PC-9 (cell line): ENCODE data around the gene ITPKB. TPM values are rescaled to one million over a fixed set of nuclear protein-coding genes. Genes with fewer than 3 reads are reported as not detected.
A peak's percentile ranks its signal among the peaks of the same experiment; 100 is the strongest.

ENCODE experiments used
- BruUV-seq: library from RNA; stranded (reverse); fragments of 400-500 nt; replicated peaks from 2 replicates; lab custom pipeline; 2021; lab: Mats Ljungman, UMichigan
- CTCF ChIA-PET: fragments of 300-600 bp; sonication (Branson Sonifier 250); formaldehyde crosslinking; loops from one replicate; lab custom pipeline; 2022; ENCODE audit warnings: antibody characterized with exemption; lab: Charles Lee
- POLR2A ChIA-PET: fragments of 300-600 bp; sonication (Branson Sonifier 250); formaldehyde crosslinking; loops from one replicate; lab custom pipeline; 2022; ENCODE audit warnings: antibody characterized with exemption; ENCODE audit not compliant: unreplicated experiment; lab: Charles Lee
- DNase-seq, 2 experiments: peaks; one replicate each; pipeline versions ENCODE4 v3.0.0 to v3.0.0-alpha.2; 2015 to 2022; ENCODE audit warnings: mixed read lengths in 1 of 2
- H2AFZ ChIP-seq: fragments of 200-600 bp; sonication (generic); 2 replicates; pipeline ENCODE4 v1.8.1; 2017; ENCODE audit warnings: antibody characterized with exemption
- H3F3A ChIP-seq: fragments of 200-600 bp; sonication (generic); 2 replicates; pipeline ENCODE4 v1.8.1; 2017; ENCODE audit warnings: antibody characterized with exemption, mild to moderate bottlenecking, low read depth; ENCODE audit not compliant: insufficient read depth
- H3K27ac ChIP-seq: fragments of 200-600 bp; sonication (generic); 2 replicates; pipeline ENCODE4 v1.6.1; 2016; ENCODE audit warnings: mixed run types
- H3K27me3 ChIP-seq: fragments of 200-600 bp; sonication (generic); 2 replicates; pipeline ENCODE4 v1.6.1; 2016; ENCODE audit warnings: low read depth, mixed run types; ENCODE audit not compliant: insufficient read depth
- H3K36me3 ChIP-seq: fragments of 200-600 bp; sonication (generic); 2 replicates; pipeline ENCODE4 v1.6.1; 2016; ENCODE audit warnings: low read depth, mixed run types
- H3K4me1 ChIP-seq: fragments of 200-600 bp; sonication (generic); replicated peaks from 2 replicates; pipeline ENCODE4 v1.6.1; 2016; ENCODE audit warnings: mixed run types; ENCODE audit not compliant: insufficient read depth
- H3K4me2 ChIP-seq: fragments of 200-600 bp; sonication (generic); 2 replicates; pipeline ENCODE4 v1.6.1; 2017; ENCODE audit warnings: mixed run types
- H3K4me3 ChIP-seq: fragments of 200-600 bp; sonication (generic); 2 replicates; pipeline ENCODE4 v1.6.1; 2016; ENCODE audit warnings: mixed run types
- H3K79me2 ChIP-seq: fragments of 200-600 bp; sonication (generic); 2 replicates; pipeline ENCODE4 v1.6.1; 2017; ENCODE audit warnings: low read depth, mixed run types
- H3K9me2 ChIP-seq: fragments of 200-600 bp; sonication (generic); 2 replicates; pipeline ENCODE4 v1.8.1; 2017; ENCODE audit warnings: mild to moderate bottlenecking; ENCODE audit not compliant: insufficient read depth
- H3K9me3 ChIP-seq: fragments of 200-600 bp; sonication (generic); 2 replicates; pipeline ENCODE4 v1.8.1; 2016; ENCODE audit warnings: low read depth; ENCODE audit not compliant: insufficient read depth
- H4K20me1 ChIP-seq: fragments of 200-600 bp; sonication (generic); 2 replicates; pipeline ENCODE4 v1.8.1; 2017; ENCODE audit not compliant: insufficient read depth
- CTCF ChIP-seq: fragments of 200-600 bp; sonication (generic); conservative IDR thresholded peaks from 2 replicates; pipeline ENCODE4 v1.6.1; 2017; ENCODE audit warnings: mixed run types, antibody characterized with exemption, mild to moderate bottlenecking, moderate library complexity
- EZH2 ChIP-seq: fragments of 200-600 bp; sonication (generic); IDR thresholded peaks from 2 replicates; pipeline ENCODE4 v1.8.0; 2017; ENCODE audit warnings: antibody characterized with exemption, low read depth
- intact Hi-C: fragments of 100-400 bp; cut with micrococcal nuclease; formaldehyde crosslinking; loops from one replicate; pipeline ENCODE4 v1.10.0; 2022; ENCODE audit not compliant: unreplicated experiment
- total RNA-seq: library from RNA; stranded (reverse); gene quantifications from 2 replicates; pipeline ENCODE4 v1.2.3, GENCODE V29; 2021

Gene ITPKB
- total RNA-seq, 1 experiment from 2014 or later: 13.4 TPM

DNA sequence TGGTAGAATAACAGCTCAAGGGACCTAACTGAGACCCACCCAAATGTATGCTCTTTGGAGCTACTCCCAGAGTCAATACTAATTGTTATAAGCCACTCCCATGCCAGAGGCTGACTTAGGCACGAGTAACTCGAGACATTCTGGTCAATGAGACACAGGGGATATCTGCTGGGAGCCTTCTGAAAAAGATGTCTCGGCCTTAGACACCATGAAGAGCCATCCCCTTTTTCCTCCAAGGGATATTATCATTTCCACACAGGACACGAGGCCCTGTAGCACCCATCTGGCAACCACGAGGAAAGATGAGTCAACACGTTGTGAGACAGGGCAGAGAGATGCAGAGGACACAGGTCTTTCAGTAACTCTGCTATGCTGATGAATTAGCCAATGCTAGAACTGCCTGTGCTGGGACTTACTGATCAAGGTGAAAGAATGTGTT lies 30.7 kb downstream of the ITPKB start:
- H3F3A ChIP-seq: peaks cover 13% of the 10 kb centered on the region
- no peaks in the 10 kb centered on the region for H4K20me1 ChIP-seq
- peaks cover 6% of the 10 kb centered on the region for H3K4me1 ChIP-seq
- H3K27ac ChIP-seq: no peak overlapping the region
- POLR2A ChIA-PET: no interaction called here
- TF ChIP-seq EZH2: no peak
- no peak for TF ChIP-seq CTCF
- H3K36me3 ChIP-seq: no peaks in the 10 kb centered on the region; the same call in 1 of the 2 replicates
- H3K79me2 ChIP-seq: no peaks in the 10 kb centered on the region
- H2AFZ ChIP-seq: no peak overlapping the region
- intact Hi-C loops: no loop called here
- no peak for DNase-seq
- CTCF ChIA-PET: no interaction called here
- no peak overlapping the region for H3K4me2 ChIP-seq
- no peaks in the 10 kb centered on the region for H3K9me2 ChIP-seq
- no peaks in the 10 kb centered on the region for H3K27me3 ChIP-seq
- BruUV-seq: no TSS peak
- H3K9me3 ChIP-seq: no peaks in the 10 kb centered on the region
- no peak overlapping the region for H3K4me3 ChIP-seq

- BruUV-seq: no TSS peak
- Histone ChIP-seq H3K9me2 (no peaks in the 10 kb centered on the region), H3K27ac (no peak overlapping the region), H3K4me2 (no peak overlapping the region), H3K4me3 (no peak overlapping the region), H3K79me2 (no peaks in the 10 kb centered on the region), H3K36me3 (no peaks in the 10 kb centered on the region; the same call in 1 of the 2 replicates), H3F3A (peaks cover 9% of the 10 kb centered on the region), H3K4me1 (peaks cover 14% of the 10 kb centered on the region), H3K27me3 (no peaks in the 10 kb centered on the region), H3K9me3 (no peaks in the 10 kb centered on the region), H2AFZ (no peak overlapping the region), H4K20me1 (no peaks in the 10 kb centered on the region)
- ChIA-PET CTCF (no interaction called here), POLR2A (no interaction called here)
- no peak for TF ChIP-seq CTCF
- TF ChIP-seq EZH2: no peak
- no peak for DNase-seq
- intact Hi-C loops: no loop called here
These were observed 32.4 kb downstream of the ITPKB start for GRCh38 chr1:226706684-226707083.

DNA sequence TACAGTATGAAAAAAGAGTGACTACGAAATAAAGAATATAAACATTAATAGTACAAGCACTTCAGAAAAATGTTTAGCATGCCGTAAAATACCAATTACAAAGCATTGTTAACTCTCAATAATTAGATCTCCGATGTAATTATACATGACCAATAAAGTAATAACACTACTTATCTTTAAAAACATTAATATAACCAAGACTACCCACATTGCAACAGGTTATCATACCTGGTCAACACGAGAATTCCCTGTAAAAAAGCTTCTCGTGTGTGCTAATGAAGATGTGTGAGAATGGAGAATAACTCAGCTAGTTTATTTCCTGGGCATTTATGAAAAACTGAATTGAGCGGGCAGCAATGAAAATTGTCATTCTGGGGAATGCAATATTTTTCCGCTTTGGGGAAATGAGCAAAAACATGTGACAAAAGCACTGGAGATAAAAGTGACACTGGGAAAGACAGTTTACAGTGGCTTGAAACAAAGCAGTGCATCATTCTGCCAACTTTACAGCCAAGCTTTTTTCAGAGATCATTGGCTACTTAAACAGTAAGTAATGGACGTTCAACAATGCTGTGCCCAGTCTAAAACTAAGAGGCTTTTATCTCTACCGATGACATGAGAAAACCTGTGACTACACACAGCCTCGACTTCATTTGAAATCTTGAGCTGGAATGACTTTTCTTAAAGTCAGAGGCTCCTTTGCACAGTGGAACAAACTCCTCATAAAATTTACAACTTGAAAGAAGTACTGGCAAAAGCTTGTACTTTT lies 34.7 kb downstream of the ITPKB start:
- CTCF ChIA-PET: no interaction called here
- TF ChIP-seq CTCF: no peak
- TF ChIP-seq EZH2: no peak
- H3K4me1 ChIP-seq: peaks cover 14% of the 10 kb centered on the region
- H4K20me1 ChIP-seq: no peaks in the 10 kb centered on the region
- H3K27ac ChIP-seq: no peak overlapping the region
- H3K9me2 ChIP-seq: no peaks in the 10 kb centered on the region
- no peaks in the 10 kb centered on the region for H3K9me3 ChIP-seq
- H3K4me3 ChIP-seq: peak overlapping the region; percentile 83; the same call in 1 of the 2 replicates
- H3K79me2 ChIP-seq: no peaks in the 10 kb centered on the region
- intact Hi-C loops: loop anchor here (5.0 kb wide), 1 partner anchor 113 kb away; no protein-coding TSS in a partner anchor
- H2AFZ ChIP-seq: peak overlapping the region; percentile 96; the same call in 1 of the 2 replicates
- peak overlapping the region; percentile 98 for H3K4me2 ChIP-seq
- no peaks in the 10 kb centered on the region; the same call in 1 of the 2 replicates for H3K36me3 ChIP-seq
- DNase-seq: no peak
- no TSS peak for BruUV-seq
- peaks cover 9% of the 10 kb centered on the region for H3F3A ChIP-seq
- no peaks in the 10 kb centered on the region for H3K27me3 ChIP-seq
- POLR2A ChIA-PET: interaction anchor here (0.6 to 0.7 kb wide), 3 partner anchors 63 to 470 kb away, joined by 3 to 4 read pairs (median 3); no protein-coding TSS in a partner anchor
